G401.6 (cell line): ENCODE data around the gene MYCBPAP.

ENCODE experiments used
- FAIRE-seq: peaks from 2 replicates; lab custom pipeline; 2012; peaks lifted over from hg19 to GRCh38; lab: Jason Lieb, UNC

MYCBPAP gene

GRCh38 chr17:50519141-50519834 lies 11.0 kb downstream of the MYCBPAP start:
- no peak for FAIRE-seq

DNA sequence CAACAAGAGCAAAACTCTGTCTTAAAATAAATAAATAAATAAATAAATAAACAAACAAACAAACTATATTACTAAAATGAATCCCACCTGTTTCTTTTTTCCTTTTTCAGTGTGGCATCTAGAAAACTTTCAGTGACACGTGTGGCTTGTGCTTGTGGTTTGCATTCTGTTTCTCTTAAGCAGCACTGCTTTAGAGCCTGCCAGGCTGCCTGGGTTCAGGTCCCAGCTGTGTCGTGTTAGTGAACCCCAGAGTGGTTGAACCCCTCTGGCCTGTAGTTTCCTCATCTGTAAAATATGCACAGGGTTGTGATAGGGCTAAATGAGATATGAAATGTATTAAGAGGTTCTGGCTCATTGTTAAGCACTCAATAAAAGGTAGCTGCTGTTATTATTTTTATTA lies 12.2 kb downstream of the MYCBPAP start:
- no peak for FAIRE-seq

DNA sequence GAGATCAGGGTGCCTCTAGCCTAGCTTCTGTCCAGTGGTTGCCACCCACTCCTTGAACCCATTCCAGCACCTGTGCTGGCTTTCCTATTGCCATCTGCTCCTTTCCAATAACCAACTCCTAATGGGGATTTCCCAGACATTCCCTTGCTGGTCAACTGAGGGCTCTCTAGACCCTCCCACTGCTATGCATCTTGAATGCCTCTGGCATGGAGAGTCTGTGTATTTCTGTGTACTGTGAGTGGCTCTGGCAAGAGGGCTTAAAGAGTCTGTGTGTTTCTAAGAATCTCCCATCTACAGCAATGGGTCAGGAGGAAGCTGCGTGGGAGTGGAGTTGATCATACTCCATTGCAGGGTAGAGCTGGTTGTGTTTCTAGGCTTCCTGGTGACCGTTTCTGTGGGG lies 13.3 kb downstream of the MYCBPAP start:
- no peak for FAIRE-seq

DNA sequence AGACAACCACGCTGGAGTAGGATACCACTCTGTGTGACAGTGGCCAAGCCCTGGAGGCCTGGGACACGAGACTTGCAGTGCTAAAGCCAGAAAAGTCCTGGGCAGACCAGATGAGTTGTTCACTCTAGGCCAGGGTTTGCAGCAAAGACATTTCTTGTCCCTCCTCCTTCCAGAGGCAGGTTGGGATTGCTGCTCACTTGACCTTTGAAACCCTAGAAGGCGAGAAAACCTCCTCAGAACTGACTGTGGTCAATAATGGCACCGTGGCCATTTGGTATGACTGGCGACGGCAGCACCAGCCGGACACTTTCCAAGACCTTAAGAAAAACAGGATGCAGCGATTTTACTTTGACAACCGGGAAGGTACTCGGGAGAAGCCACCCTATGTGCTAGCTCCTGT lies 14.5 kb downstream of the MYCBPAP start:
- no peak for FAIRE-seq

DNA sequence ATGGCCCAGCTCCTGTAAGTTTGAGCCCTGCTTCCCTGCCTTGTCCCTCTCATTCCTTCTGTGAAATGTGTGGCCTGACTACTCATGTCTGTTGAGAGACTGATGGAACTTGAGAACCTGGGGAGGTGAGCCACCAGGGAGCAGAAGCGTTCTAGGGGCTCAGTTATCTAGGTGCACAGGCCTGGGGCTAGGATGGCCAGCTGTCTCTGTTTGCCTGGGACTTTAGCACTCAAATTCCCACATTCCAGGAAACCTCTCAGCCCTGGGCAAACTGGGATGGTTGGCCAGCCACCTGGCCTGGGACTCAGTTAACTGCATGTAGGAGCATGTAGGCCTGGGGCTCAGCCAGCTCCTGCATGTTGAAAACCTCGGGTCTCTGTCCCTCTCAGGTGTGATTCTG lies 15.0 kb downstream of the MYCBPAP start:
- no peak for FAIRE-seq

- FAIRE-seq, result no peak
Measured at GRCh38 chr17:50524838-50525237, 16.6 kb downstream of the MYCBPAP start.

GRCh38 chr17:50527155-50527762 lies 19.0 kb downstream of the MYCBPAP start:
- no peak for FAIRE-seq

- no peak for FAIRE-seq
Measured at GRCh38 chr17:50527949-50528474, 19.8 kb downstream of the MYCBPAP start.

- no peak for FAIRE-seq
Measured at GRCh38 chr17:50529849-50530248, 21.6 kb downstream of the MYCBPAP start.

- FAIRE-seq, result no peak
Measured at GRCh38 chr17:50531428-50532025, 23.3 kb downstream of the MYCBPAP start.

DNA sequence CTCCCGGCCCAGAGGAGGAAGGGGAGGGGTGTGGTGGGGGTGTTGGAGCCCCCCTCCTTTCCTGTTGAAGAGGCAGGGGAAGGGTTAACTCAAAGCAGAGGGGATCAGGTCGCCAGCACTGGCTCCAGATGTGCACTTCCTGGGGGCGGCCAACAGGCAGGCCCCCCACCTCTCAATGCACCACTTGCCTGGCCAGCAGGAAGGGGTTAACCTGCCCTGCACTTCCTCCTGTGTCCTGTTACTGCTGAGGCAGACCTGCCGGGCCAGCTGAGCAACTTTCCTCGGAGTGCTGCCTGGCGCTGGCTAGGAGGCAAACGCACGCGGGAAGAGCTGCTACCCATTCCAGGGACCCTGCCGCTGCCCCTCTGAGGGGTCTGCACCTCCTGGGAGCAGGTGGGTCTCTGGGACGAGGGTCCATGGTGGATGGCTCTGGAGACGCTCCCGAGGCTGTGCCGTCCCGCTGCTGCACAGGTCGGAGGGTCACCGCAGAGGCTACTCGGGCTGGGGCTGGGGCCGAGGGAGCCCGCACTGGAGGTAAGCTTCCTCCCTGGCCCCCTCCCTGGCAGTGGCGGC lies 24.3 kb downstream of the MYCBPAP start, which contains the start of gene EPN3:
EPN3 (plus strand) TSS at position 284 of the 573 bp plus-strand sequence. CDS start 3,822 bp downstream, outside the sequence.
- no peak for FAIRE-seq

- FAIRE-seq, result no peak
Measured at GRCh38 chr17:50533185-50533584, 24.9 kb downstream of the MYCBPAP start.

GRCh38 chr17:50533720-50534148 lies 25.5 kb downstream of the MYCBPAP start:
- FAIRE-seq, result no peak

DNA sequence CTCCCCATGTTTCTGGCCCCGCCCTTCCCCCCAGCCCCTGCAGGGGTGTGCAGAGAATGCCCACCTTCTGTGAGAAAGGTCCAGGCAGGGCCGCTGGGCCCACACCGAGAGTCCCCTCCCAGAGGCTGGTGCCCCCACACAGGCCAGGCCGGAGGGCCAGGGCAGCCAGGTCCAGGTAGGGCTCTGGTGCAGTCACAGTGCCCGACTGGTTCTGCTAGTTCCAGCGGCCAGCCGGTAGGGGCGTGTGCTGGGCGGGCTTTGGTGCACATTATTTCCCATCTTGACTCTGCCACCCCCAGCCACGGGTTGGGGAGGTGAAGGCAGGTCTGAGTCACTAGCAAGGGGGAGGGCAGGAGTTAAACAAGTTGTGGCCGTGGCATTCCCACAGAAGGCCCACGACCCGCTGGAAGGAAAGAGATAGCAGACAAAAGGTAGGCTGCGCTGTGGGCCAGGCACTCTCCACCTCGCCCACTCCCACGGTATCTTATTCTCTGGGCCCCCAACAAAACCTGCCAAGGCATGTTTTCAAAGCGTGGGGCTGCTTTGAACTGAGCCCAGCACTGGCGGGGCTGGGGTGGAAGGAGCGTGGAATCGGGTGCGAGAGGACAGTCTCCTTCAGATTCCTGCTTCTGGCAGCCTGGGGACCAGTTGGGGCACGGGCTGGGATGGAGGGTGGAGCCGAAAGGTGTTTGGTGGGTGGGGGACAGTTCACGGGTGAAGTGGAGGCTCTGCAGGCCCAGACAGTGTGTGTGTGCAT lies 26.2 kb downstream of the MYCBPAP start:
- no peak for FAIRE-seq

- FAIRE-seq, result no peak
Measured at GRCh38 chr17:50534979-50535326, 26.7 kb downstream of the MYCBPAP start.

DNA sequence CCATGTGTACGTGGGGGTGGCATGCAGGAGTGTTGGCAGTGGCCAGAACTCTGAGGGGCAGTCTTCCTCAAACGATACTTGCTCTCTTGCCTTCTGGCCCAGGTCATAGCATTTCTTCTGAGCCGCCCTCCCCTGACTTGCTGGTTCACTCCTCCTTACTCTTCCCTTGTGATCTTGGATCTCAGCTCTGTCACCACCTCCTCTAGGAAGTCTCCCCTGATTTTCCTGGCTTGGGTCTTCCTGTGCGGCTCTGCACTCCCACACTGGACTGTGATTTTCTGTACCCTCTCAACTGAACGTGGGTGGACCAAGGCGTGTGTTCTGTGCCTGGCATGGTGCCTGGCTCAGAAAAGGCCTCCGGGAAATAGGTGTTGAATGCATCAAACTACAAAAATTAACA lies 27.2 kb downstream of the MYCBPAP start:
- no peak for FAIRE-seq

GRCh38 chr17:50536683-50537646 lies 28.7 kb downstream of the MYCBPAP start:
- FAIRE-seq, result no peak

DNA sequence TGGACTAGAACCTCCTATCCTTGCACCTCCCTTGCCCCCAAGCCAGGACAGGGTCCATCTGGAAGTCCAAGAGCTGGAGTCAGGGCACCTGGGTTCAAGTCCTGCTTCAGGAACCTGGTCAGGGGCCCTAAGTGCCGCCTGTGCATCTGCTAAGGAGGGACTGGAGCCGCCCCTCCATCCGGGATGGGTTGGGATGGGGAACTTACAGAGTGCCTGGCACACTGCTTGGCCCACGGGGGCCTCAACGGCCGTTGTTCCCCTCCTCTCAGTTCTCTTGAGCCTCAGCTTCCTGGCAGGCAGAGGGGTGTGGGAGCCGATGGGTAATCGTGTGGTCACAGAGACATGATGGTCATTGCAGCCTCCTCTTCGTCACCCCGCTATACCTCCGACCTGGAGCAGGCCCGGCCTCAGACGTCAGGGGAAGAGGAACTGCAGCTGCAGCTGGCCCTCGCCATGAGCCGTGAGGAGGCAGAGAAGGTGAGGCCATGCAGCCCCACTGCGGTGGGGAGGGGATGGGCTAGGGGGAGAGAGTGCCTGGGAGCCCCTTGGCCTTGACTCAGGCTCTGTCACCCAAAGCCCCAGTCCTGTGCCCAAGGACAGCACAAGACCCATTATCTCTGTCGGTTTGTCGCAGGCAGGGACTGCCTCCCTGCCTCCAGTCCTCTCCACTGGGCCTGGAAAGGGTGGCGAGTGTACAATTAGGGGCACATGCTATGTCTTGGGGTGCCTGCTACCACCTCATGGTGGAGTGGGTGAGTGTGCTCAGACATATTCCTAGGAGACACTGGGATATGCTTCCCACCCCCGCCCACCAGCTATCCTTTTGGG lies 29.7 kb downstream of the MYCBPAP start:
- no peak for FAIRE-seq

GRCh38 chr17:50538549-50539410 lies 30.5 kb downstream of the MYCBPAP start:
- FAIRE-seq, result no peak
